Astrocyte (in vitro differentiated cells and primary cell): Measurements from ENCODE around the gene ALDH1L1. TPM values are rescaled to one million over a fixed set of nuclear protein-coding genes. Genes with fewer than 3 reads are reported as not detected.
A peak's percentile ranks its signal among the peaks of the same experiment; 100 is the strongest.

ENCODE experiments used
- DNase-seq: peaks from one replicate; pipeline ENCODE4 v3.0.0-alpha.2; 2010; ENCODE audit warnings: low read depth
- FAIRE-seq: peaks from 2 replicates; lab custom pipeline; 2011; peaks lifted over from hg19 to GRCh38; lab: Jason Lieb, UNC
- H2AFZ ChIP-seq: 2 replicates; pipeline ENCODE4 v1.6.0; 2012; ENCODE audit warnings: low read depth, low read length, inconsistent platforms
- H3K27ac ChIP-seq: 2 replicates; pipeline ENCODE4 v1.5.1; 2011; ENCODE audit warnings: low read depth, low read length, inconsistent platforms
- H3K27me3 ChIP-seq: 2 replicates; pipeline ENCODE4 v1.6.0; 2011; ENCODE audit warnings: low read length, inconsistent platforms; ENCODE audit not compliant: insufficient read depth
- H3K36me3 ChIP-seq: 2 replicates; pipeline ENCODE4 v1.5.1; 2011; ENCODE audit warnings: low read length, inconsistent platforms; ENCODE audit not compliant: insufficient read depth
- H3K4me1 ChIP-seq: 2 replicates; pipeline ENCODE4 v1.5.1; 2011; ENCODE audit warnings: low read length, inconsistent platforms; ENCODE audit not compliant: insufficient read depth
- H3K4me2 ChIP-seq: 2 replicates; pipeline ENCODE4 v1.6.0; 2012; ENCODE audit warnings: low read length, inconsistent platforms
- H3K4me3 ChIP-seq: 2 replicates; pipeline ENCODE4 v1.5.1; 2011; ENCODE audit warnings: low read depth, mild to moderate bottlenecking, low read length, inconsistent platforms; ENCODE audit not compliant: insufficient read depth
- H3K79me2 ChIP-seq: 2 replicates; pipeline ENCODE4 v1.6.0; 2012; ENCODE audit warnings: mild to moderate bottlenecking, low read length, inconsistent platforms; ENCODE audit not compliant: insufficient read depth
- H3K9ac ChIP-seq: 2 replicates; pipeline ENCODE4 v1.6.0; 2012; ENCODE audit warnings: mild to moderate bottlenecking, low read length, inconsistent platforms
- H3K9me3 ChIP-seq: 2 replicates; pipeline ENCODE4 v1.5.1; 2012; ENCODE audit warnings: low read depth, mild to moderate bottlenecking, low read length, inconsistent platforms; ENCODE audit not compliant: insufficient read depth
- H4K20me1 ChIP-seq: 2 replicates; pipeline ENCODE4 v1.6.0; 2012; ENCODE audit warnings: low read length, inconsistent platforms; ENCODE audit not compliant: insufficient read depth
- H3K27ac Mint-ChIP-seq: one replicate; pipeline ENCODE4 v1.8.0; 2021; ENCODE audit warnings: mild to moderate bottlenecking, mixed read lengths; ENCODE audit not compliant: unreplicated experiment
- H3K27me3 Mint-ChIP-seq: one replicate; pipeline ENCODE4 v1.8.0; 2021; ENCODE audit warnings: low read depth, mixed read lengths; ENCODE audit not compliant: unreplicated experiment
- H3K36me3 Mint-ChIP-seq: one replicate; pipeline ENCODE4 v1.8.0; 2021; ENCODE audit warnings: low read depth, mixed read lengths; ENCODE audit not compliant: unreplicated experiment
- H3K4me1 Mint-ChIP-seq: one replicate; pipeline ENCODE4 v1.8.0; 2021; ENCODE audit warnings: low read depth, mixed read lengths; ENCODE audit not compliant: unreplicated experiment
- H3K4me3 Mint-ChIP-seq: one replicate; pipeline ENCODE4 v1.8.0; 2021; ENCODE audit warnings: mild to moderate bottlenecking, moderate library complexity, mixed read lengths; ENCODE audit not compliant: unreplicated experiment
- H3K9me3 Mint-ChIP-seq: one replicate; pipeline ENCODE4 v1.8.0; 2021; ENCODE audit warnings: mild to moderate bottlenecking, mixed read lengths; ENCODE audit not compliant: unreplicated experiment
- EZH2 ChIP-seq: IDR thresholded peaks from 2 replicates; pipeline ENCODE4 v1.6.1; 2012; ENCODE audit warnings: mild to moderate bottlenecking, low read length, inconsistent platforms; ENCODE audit not compliant: insufficient read depth
- total RNA-seq: library from RNA; stranded (reverse); gene quantifications from 2 replicates; pipeline ENCODE4 v1.2.1, GENCODE V29; 2021
- TF ChIP-seq, protein P1 (sequence below): IDR thresholded peaks from 2 replicates; pipeline ENCODE4 v1.5.1; 2011; ENCODE audit warnings: low read depth, mild to moderate bottlenecking, inconsistent platforms, low read length, moderate library complexity; ENCODE audit not compliant: insufficient read depth

ALDH1L1 gene
- total RNA-seq, 1 donor from 2014 or later, result not detected

DNA sequence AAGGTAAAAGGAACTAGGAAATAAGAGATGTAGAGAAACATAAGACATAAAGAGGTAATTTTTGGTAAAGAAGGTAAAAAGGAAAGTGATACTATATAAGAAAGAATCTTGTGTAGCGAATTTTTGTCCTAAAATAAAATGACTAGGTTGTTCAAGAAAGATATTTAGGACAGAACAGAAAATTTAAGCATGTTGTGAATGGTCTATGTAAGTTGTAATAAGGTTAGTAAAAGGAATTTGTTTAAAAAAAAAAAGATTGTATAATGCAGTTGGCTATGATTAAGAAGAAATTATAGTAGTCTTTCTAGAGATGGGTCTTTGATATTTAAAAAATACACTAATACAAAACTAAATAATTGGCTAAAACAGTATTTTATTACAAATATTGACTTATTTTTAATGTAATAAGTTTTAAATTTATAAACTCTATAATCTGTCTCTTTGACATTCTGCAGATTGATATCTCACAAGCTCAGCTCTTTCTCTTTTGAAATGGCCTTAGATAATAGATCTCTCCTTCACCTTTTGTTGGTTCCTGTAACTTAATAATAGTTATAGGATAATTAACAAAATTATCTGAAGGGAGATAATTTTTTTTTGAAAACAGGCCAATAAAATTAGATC lies 92.7 kb downstream of the ALDH1L1 start:
- no peak overlapping the region for H3K9ac ChIP-seq
- no peak overlapping the region for H3K4me3 ChIP-seq
- H3K4me3 Mint-ChIP-seq, result no peak overlapping the region
- peaks cover 2% of the 10 kb centered on the region for H3K36me3 Mint-ChIP-seq
- H3K27me3 Mint-ChIP-seq, result no peaks in the 10 kb centered on the region
- DNase-seq (no peak), FAIRE-seq (no peak)
- peaks cover 20% of the 10 kb centered on the region for H3K9me3 Mint-ChIP-seq
- no peaks in the 10 kb centered on the region for H3K4me1 ChIP-seq
- no peak for TF ChIP-seq EZH2
- TF ChIP-seq, protein P1, sequence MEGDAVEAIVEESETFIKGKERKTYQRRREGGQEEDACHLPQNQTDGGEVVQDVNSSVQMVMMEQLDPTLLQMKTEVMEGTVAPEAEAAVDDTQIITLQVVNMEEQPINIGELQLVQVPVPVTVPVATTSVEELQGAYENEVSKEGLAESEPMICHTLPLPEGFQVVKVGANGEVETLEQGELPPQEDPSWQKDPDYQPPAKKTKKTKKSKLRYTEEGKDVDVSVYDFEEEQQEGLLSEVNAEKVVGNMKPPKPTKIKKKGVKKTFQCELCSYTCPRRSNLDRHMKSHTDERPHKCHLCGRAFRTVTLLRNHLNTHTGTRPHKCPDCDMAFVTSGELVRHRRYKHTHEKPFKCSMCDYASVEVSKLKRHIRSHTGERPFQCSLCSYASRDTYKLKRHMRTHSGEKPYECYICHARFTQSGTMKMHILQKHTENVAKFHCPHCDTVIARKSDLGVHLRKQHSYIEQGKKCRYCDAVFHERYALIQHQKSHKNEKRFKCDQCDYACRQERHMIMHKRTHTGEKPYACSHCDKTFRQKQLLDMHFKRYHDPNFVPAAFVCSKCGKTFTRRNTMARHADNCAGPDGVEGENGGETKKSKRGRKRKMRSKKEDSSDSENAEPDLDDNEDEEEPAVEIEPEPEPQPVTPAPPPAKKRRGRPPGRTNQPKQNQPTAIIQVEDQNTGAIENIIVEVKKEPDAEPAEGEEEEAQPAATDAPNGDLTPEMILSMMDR, result no peak
- H3K4me1 Mint-ChIP-seq, result peaks cover 2% of the 10 kb centered on the region
- H3K4me2 ChIP-seq, result no peak overlapping the region
- H3K27me3 ChIP-seq, result no peaks in the 10 kb centered on the region
- H3K36me3 ChIP-seq, result no peaks in the 10 kb centered on the region
- H4K20me1 ChIP-seq, result no peaks in the 10 kb centered on the region
- no peak overlapping the region for H2AFZ ChIP-seq
- no peak overlapping the region for H3K27ac Mint-ChIP-seq
- no peak overlapping the region for H3K27ac ChIP-seq
- no peaks in the 10 kb centered on the region for H3K79me2 ChIP-seq
- peaks cover 2% of the 10 kb centered on the region for H3K9me3 ChIP-seq

DNA sequence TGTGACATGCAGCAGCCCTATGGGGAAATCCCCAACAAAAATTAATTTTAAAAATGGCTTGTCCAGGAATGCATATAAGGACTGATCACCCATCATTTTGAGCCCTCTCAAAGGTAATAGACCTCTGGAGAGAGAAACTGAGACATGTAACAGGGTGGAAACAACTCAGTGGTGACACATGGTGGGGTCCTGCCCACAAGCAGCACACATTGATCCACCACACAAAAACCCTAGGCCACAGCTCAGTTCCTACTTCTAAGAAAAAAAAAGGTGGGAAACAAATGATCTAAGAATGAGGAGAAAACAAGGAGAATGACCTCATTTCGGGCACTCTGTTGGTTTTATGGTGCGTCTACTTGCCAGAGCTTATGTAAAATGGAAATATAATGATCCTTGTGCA lies 94.5 kb downstream of the ALDH1L1 start:
- Mint-ChIP-seq H3K27ac (no peak overlapping the region), H3K27me3 (no peaks in the 10 kb centered on the region), H3K9me3 (peaks cover 11% of the 10 kb centered on the region), H3K4me3 (no peak overlapping the region), H3K36me3 (no peaks in the 10 kb centered on the region), H3K4me1 (peaks cover 2% of the 10 kb centered on the region)
- H3K4me2 ChIP-seq, result no peak overlapping the region
- no peak overlapping the region for H3K9ac ChIP-seq
- TF ChIP-seq, protein P1, result no peak
- no peak for TF ChIP-seq EZH2
- H2AFZ ChIP-seq, result no peak overlapping the region
- no peaks in the 10 kb centered on the region for H3K36me3 ChIP-seq
- no peak overlapping the region for H3K4me3 ChIP-seq
- peaks cover 4% of the 10 kb centered on the region for H3K4me1 ChIP-seq
- no peak for FAIRE-seq
- DNase-seq, result no peak
- H3K27me3 ChIP-seq, result no peaks in the 10 kb centered on the region
- no peaks in the 10 kb centered on the region for H3K9me3 ChIP-seq
- peaks cover 4% of the 10 kb centered on the region for H3K79me2 ChIP-seq
- no peak overlapping the region for H3K27ac ChIP-seq
- H4K20me1 ChIP-seq, result peaks cover 6% of the 10 kb centered on the region

DNA sequence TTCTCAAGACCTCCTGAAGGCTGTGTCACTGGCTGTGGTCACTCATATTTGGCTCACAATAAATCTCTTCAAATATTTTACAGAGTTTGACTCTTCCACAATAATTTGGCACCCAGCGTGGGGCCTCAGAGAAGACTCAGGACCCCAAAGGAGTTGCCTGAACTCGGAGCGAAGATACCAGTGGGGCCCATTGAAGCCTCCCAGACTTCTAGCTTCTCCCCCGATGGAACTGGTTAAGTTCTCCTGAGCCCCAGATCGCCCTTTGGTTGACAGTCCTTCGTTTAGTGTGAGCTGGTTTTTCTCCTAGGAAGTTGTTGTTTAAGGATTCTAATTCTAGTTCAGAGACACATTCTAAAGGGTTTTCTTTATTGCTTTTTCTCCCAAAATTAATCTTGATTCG lies 95.1 kb downstream of the ALDH1L1 start:
- TF ChIP-seq, protein P1, result no peak
- TF ChIP-seq EZH2, result no peak
- H3K27ac Mint-ChIP-seq, result no peak overlapping the region
- FAIRE-seq, result no peak
- no peaks in the 10 kb centered on the region for H3K36me3 Mint-ChIP-seq
- Histone ChIP-seq H3K36me3 (no peaks in the 10 kb centered on the region), H3K9ac (no peak overlapping the region), H3K4me2 (no peak overlapping the region), H4K20me1 (peaks cover 6% of the 10 kb centered on the region), H3K27me3 (no peaks in the 10 kb centered on the region), H3K79me2 (peaks cover 4% of the 10 kb centered on the region), H2AFZ (no peak overlapping the region), H3K4me3 (no peak overlapping the region), H3K4me1 (peaks cover 4% of the 10 kb centered on the region), H3K27ac (no peak overlapping the region), H3K9me3 (no peaks in the 10 kb centered on the region)
- no peak for DNase-seq
- H3K4me3 Mint-ChIP-seq, result peak overlapping the region; percentile 81
- no peaks in the 10 kb centered on the region for H3K27me3 Mint-ChIP-seq
- H3K4me1 Mint-ChIP-seq, result peaks cover 2% of the 10 kb centered on the region
- peaks cover 11% of the 10 kb centered on the region for H3K9me3 Mint-ChIP-seq
